SK-N-SH (cell line): ENCODE data around the gene NDUFS8. TPM values are rescaled to one million over a fixed set of nuclear protein-coding genes. Genes with fewer than 3 reads are reported as not detected.

ENCODE experiments used
- CTCF ChIA-PET: fragments of 300-600, 350-600 bp; formaldehyde crosslinking; extraction: SDS; loops from one replicate; lab custom pipeline; 2021; lab: Yijun Ruan, JAX
- POLR2A ChIA-PET: fragments of 350-600 bp; sonication (Branson Sonifier 250); formaldehyde crosslinking; extraction: SDS; loops from one replicate; lab custom pipeline; 2020; ENCODE audit warnings: antibody characterized with exemption, inconsistent platforms; lab: Yijun Ruan, JAX
- DNase-seq: peaks from one replicate; pipeline ENCODE4 v3.0.0; 2012
- H2AFZ ChIP-seq: fragments of 200-600 bp; sonication (generic); 2 replicates; pipeline ENCODE4 v1.8.1; 2016; ENCODE audit warnings: antibody characterized with exemption, mild to moderate bottlenecking, low read depth
- H3F3A ChIP-seq: fragments of 200-600 bp; sonication (generic); replicated peaks from 2 replicates; pipeline ENCODE3; 2016; ENCODE audit warnings: antibody characterized with exemption, mild to moderate bottlenecking; ENCODE audit not compliant: insufficient read depth
- H3K27ac ChIP-seq, 2 experiments: fragments of 200-500 bp in 1 of 2; fragments of 200-600 bp in 1 of 2; sonication (Bioruptor generic) in 1 of 2; sonication (generic), shearing (Covaris generic) in 1 of 2; 2 replicates each; pipeline versions ENCODE4 v1.5.1 to v1.6.1; 2014 to 2016; ENCODE audit warnings: low read depth in 2 of 2, inconsistent platforms in 1 of 2, low read length in 1 of 2, mild to moderate bottlenecking in 1 of 2, mixed read lengths in 1 of 2
- H3K27me3 ChIP-seq: fragments of 200-600 bp; sonication (generic), shearing (Covaris generic); 2 replicates; pipeline ENCODE4 v1.6.1; 2016; ENCODE audit warnings: mixed run types; ENCODE audit not compliant: insufficient read depth
- H3K36me3 ChIP-seq, 2 experiments: fragments of 200-500 bp in 1 of 2; fragments of 200-600 bp in 1 of 2; sonication (Bioruptor generic) in 1 of 2; sonication (generic) in 1 of 2; replicated peaks in 1 of 2; 2 replicates each; pipeline versions ENCODE3 to v1.5.1; 2014 to 2016; ENCODE audit warnings: low read length in 1 of 2, mild to moderate bottlenecking in 1 of 2; ENCODE audit not compliant: insufficient read depth in 2 of 2, control insufficient read depth in 1 of 2
- H3K4me1 ChIP-seq, 2 experiments: fragments of 200-500 bp in 1 of 2; fragments of 200-600 bp in 1 of 2; sonication (Bioruptor generic) in 1 of 2; sonication (generic), shearing (Covaris generic) in 1 of 2; 2 replicates each; pipeline versions ENCODE4 v1.5.1 to v1.6.1; 2014 to 2016; ENCODE audit warnings: low read depth in 1 of 2, low read length in 1 of 2, mixed run types in 1 of 2; ENCODE audit not compliant: insufficient read depth in 2 of 2, control insufficient read depth in 1 of 2
- H3K4me2 ChIP-seq: fragments of 200-600 bp; sonication (generic), shearing (Covaris generic); 2 replicates; pipeline ENCODE4 v1.6.1; 2017; ENCODE audit warnings: mixed run types
- H3K4me3 ChIP-seq, 2 experiments: fragments of 200-500 bp in 1 of 2; fragments of 200-600 bp in 1 of 2; sonication (Bioruptor generic) in 1 of 2; sonication (generic), shearing (Covaris generic) in 1 of 2; 2 replicates each; pipeline versions ENCODE4 v1.5.1 to v1.8.1; 2014 to 2016; ENCODE audit warnings: low read depth in 2 of 2, inconsistent platforms in 1 of 2, low read length in 1 of 2, mild to moderate bottlenecking in 1 of 2, mixed read lengths in 1 of 2, moderate library complexity in 1 of 2
- H3K79me2 ChIP-seq: fragments of 200-600 bp; sonication (generic); 2 replicates; pipeline ENCODE4 v1.8.1; 2017; ENCODE audit warnings: mild to moderate bottlenecking; ENCODE audit not compliant: insufficient read depth
- H3K9ac ChIP-seq: fragments of 200-600 bp; sonication (generic); 2 replicates; pipeline ENCODE4 v1.6.1; 2017; ENCODE audit warnings: mixed run types
- H3K9me2 ChIP-seq: fragments of 200-600 bp; sonication (generic); 2 replicates; pipeline ENCODE4 v1.6.1; 2017; ENCODE audit warnings: mixed run types
- H3K9me3 ChIP-seq: fragments of 200-600 bp; sonication (generic); 2 replicates; pipeline ENCODE4 v1.6.1; 2017; ENCODE audit warnings: mixed run types, mild to moderate bottlenecking, moderate library complexity
- H4K20me1 ChIP-seq: fragments of 200-600 bp; sonication (generic); 2 replicates; pipeline ENCODE4 v1.6.1; 2017; ENCODE audit warnings: mild to moderate bottlenecking, mixed run types; ENCODE audit not compliant: insufficient read depth
- CHD2 ChIP-seq: fragments of 150-350 bp; IDR thresholded peaks from 2 replicates; pipeline ENCODE4 v1.6.1; 2018; ENCODE audit warnings: low read length; ENCODE audit not compliant: partially characterized antibody
- ELF1 ChIP-seq: IDR thresholded peaks from 2 replicates; pipeline ENCODE4 v1.4.0; 2012
- EP300 ChIP-seq, 2 experiments: IDR thresholded peaks; 2 replicates each; pipeline versions ENCODE4 v1.4.0 to v1.6.1; 2012; ENCODE audit warnings: borderline replicate concordance in 1 of 2, low read depth in 1 of 2, low read length in 1 of 2
- EZH2phosphoT487 ChIP-seq: fragments of 200-600 bp; sonication (generic); IDR thresholded peaks from 2 replicates; pipeline ENCODE4 v1.6.1; 2017; ENCODE audit warnings: low read depth, mixed run types, mild to moderate bottlenecking, antibody characterized with exemption, moderate library complexity, borderline replicate concordance
- FOSL2 ChIP-seq: IDR thresholded peaks from 2 replicates; pipeline ENCODE4 v1.4.0; 2012; ENCODE audit warnings: low read depth, mild to moderate bottlenecking, moderate library complexity, borderline replicate concordance
- GATA2 ChIP-seq: sonication (generic); formaldehyde crosslinking; IDR thresholded peaks from 2 replicates; pipeline ENCODE4 v1.5.0; 2020; ENCODE audit warnings: mild to moderate bottlenecking, missing genetic modification reagents
- MXI1 ChIP-seq: IDR thresholded peaks from 2 replicates; pipeline ENCODE4 v1.6.1; 2012; ENCODE audit warnings: mild to moderate bottlenecking, low read depth, low read length, improper control_type of control experiment
- NFIC ChIP-seq: IDR thresholded peaks from 2 replicates; pipeline ENCODE4 v1.4.0; 2012; ENCODE audit warnings: borderline replicate concordance
- NRF1 ChIP-seq: IDR thresholded peaks from 2 replicates; pipeline ENCODE4 v1.6.1; 2012; ENCODE audit warnings: low read depth, mild to moderate bottlenecking, low read length
- RXRA ChIP-seq: IDR thresholded peaks from 2 replicates; pipeline ENCODE4 v1.4.0; 2012; ENCODE audit warnings: low read depth, mild to moderate bottlenecking, borderline replicate concordance
- SIN3A ChIP-seq: IDR thresholded peaks from 2 replicates; pipeline ENCODE4 v1.6.1; 2012; ENCODE audit warnings: low read depth, mild to moderate bottlenecking, low read length, moderate library complexity, borderline replicate concordance
- SMC3 ChIP-seq: IDR thresholded peaks from 2 replicates; pipeline ENCODE4 v1.6.1; 2012; ENCODE audit warnings: low read depth, low read length, improper control_type of control experiment
- TAF1 ChIP-seq: IDR thresholded peaks from 2 replicates; pipeline ENCODE4 v1.6.1; 2012; ENCODE audit warnings: low read depth, mild to moderate bottlenecking, low read length, moderate library complexity, borderline replicate concordance
- WGBS: methylation state at CpG from one replicate; pipeline ENCODE4 v1.1.6; 2017; ENCODE audit warnings: low lambda C conversion rate; 5-methylcytosine and 5-hydroxymethylcytosine counted together
- polyA plus RNA-seq, 3 experiments: library from polyadenylated mRNA; depleted of rRNA; stranded (reverse); fragments of >200 nt; gene quantifications; 2 replicates each; pipeline ENCODE4 v1.2.3, GENCODE V29; 2012
- TF ChIP-seq, protein P1 (sequence below): fragments of 150-350 bp; IDR thresholded peaks from 2 replicates; pipeline ENCODE4 v1.6.1; 2016; ENCODE audit warnings: mild to moderate bottlenecking, low read depth, low read length
- TF ChIP-seq, protein P2 (sequence below): IDR thresholded peaks from 2 replicates; pipeline ENCODE4 v1.6.1; 2012; ENCODE audit warnings: mild to moderate bottlenecking, low read depth, low read length, moderate library complexity
- TF ChIP-seq, protein P3 (sequence below): IDR thresholded peaks from 2 replicates; pipeline ENCODE4; 2012
- TF ChIP-seq, protein P4 (sequence below): IDR thresholded peaks from 2 replicates; pipeline ENCODE4 v1.4.0; 2012; ENCODE audit warnings: low read depth, borderline replicate concordance

NDUFS8 gene
- polyA plus RNA-seq, 1 of the 3 experiments (the other 2 are of a cell fraction), result 123 TPM

DNA sequence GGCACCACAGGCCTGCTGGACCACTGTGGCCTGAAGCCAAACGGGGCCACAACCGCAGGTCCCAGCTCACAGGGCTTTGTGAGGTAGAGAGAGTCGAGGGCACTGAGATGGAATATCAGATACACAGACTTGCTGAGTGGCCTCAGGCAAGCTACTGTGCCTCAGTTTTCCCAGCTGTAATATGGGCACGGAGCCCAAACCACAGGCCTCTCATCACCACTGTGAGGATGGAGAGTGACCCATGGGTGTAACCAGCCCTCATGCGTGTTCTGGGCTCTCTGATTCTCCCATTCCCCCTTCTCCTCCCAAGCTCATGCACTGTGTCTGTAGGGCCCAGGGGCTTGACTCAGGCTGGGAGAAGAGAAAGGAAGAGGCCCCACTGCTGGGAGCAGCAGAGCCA, 30.8 kb upstream of the NDUFS8 start (continued):
- TF ChIP-seq, protein P1, sequence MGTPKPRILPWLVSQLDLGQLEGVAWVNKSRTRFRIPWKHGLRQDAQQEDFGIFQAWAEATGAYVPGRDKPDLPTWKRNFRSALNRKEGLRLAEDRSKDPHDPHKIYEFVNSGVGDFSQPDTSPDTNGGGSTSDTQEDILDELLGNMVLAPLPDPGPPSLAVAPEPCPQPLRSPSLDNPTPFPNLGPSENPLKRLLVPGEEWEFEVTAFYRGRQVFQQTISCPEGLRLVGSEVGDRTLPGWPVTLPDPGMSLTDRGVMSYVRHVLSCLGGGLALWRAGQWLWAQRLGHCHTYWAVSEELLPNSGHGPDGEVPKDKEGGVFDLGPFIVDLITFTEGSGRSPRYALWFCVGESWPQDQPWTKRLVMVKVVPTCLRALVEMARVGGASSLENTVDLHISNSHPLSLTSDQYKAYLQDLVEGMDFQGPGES, result no peak
- TF ChIP-seq SMC3, result no peak
- no peak for TF ChIP-seq TAF1
- no peak for TF ChIP-seq ELF1
- no peak for TF ChIP-seq GATA2
- no peak for TF ChIP-seq NRF1
- TF ChIP-seq NFIC, result no peak
- TF ChIP-seq SIN3A, result no peak

DNA sequence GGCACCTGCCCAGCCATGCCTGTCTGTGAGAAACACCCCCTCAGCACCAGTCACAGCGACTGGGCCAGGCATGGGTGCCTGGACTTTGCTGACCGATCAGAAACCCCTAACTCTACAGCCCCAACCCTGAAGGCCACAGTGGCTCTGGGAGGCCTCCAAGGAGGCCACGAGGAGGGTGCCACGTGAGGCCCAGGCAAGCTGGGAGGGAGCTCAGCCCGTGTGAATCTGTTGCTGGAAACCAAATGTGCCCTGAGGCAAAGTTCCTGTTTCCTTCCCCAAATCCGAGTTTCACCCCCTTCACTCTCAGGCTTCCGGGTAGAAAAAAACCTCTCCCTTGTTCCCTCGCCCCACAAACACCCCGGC, 27.9 kb upstream of the NDUFS8 start:
- CTCF ChIA-PET, result interaction anchor here (0.9 to 2.3 kb wide), 3 partner anchors 9 to 47 kb away, joined by 3 to 12 read pairs (median 4); no protein-coding TSS in a partner anchor
- no peak overlapping the region for H3K27ac ChIP-seq
- H3K9me3 ChIP-seq, result no peaks in the 10 kb centered on the region
- no peak overlapping the region for H2AFZ ChIP-seq
- no peaks in the 10 kb centered on the region for H3K36me3 ChIP-seq
- no peak overlapping the region for H3K9ac ChIP-seq
- no peak for DNase-seq
- H4K20me1 ChIP-seq, result no peaks in the 10 kb centered on the region
- peaks cover 3% of the 10 kb centered on the region for H3F3A ChIP-seq
- WGBS, result 73% methylated on average over 6 of the region's 9 CpGs
- TF ChIP-seq NRF1 (no peak), CHD2 (no peak), RXRA (no peak), EZH2phosphoT487 (no peak), NFIC (no peak), FOSL2 (no peak), EP300 (IDR thresholded peaks at IDR 0.05; ENCODE audit: borderline replicate concordance in 1 of 2, low read depth in 1 of 2, low read length in 1 of 2) (no peak), TAF1 (no peak), MXI1 (no peak), GATA2 (no peak)
- TF ChIP-seq, protein P1, result no peak
- TF ChIP-seq, protein P2, sequence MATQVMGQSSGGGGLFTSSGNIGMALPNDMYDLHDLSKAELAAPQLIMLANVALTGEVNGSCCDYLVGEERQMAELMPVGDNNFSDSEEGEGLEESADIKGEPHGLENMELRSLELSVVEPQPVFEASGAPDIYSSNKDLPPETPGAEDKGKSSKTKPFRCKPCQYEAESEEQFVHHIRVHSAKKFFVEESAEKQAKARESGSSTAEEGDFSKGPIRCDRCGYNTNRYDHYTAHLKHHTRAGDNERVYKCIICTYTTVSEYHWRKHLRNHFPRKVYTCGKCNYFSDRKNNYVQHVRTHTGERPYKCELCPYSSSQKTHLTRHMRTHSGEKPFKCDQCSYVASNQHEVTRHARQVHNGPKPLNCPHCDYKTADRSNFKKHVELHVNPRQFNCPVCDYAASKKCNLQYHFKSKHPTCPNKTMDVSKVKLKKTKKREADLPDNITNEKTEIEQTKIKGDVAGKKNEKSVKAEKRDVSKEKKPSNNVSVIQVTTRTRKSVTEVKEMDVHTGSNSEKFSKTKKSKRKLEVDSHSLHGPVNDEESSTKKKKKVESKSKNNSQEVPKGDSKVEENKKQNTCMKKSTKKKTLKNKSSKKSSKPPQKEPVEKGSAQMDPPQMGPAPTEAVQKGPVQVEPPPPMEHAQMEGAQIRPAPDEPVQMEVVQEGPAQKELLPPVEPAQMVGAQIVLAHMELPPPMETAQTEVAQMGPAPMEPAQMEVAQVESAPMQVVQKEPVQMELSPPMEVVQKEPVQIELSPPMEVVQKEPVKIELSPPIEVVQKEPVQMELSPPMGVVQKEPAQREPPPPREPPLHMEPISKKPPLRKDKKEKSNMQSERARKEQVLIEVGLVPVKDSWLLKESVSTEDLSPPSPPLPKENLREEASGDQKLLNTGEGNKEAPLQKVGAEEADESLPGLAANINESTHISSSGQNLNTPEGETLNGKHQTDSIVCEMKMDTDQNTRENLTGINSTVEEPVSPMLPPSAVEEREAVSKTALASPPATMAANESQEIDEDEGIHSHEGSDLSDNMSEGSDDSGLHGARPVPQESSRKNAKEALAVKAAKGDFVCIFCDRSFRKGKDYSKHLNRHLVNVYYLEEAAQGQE, result no peak
- TF ChIP-seq, protein P3, sequence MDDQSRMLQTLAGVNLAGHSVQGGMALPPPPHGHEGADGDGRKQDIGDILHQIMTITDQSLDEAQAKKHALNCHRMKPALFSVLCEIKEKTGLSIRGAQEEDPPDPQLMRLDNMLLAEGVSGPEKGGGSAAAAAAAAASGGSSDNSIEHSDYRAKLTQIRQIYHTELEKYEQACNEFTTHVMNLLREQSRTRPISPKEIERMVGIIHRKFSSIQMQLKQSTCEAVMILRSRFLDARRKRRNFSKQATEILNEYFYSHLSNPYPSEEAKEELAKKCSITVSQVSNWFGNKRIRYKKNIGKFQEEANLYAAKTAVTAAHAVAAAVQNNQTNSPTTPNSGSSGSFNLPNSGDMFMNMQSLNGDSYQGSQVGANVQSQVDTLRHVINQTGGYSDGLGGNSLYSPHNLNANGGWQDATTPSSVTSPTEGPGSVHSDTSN, result no peak
- TF ChIP-seq, protein P4, sequence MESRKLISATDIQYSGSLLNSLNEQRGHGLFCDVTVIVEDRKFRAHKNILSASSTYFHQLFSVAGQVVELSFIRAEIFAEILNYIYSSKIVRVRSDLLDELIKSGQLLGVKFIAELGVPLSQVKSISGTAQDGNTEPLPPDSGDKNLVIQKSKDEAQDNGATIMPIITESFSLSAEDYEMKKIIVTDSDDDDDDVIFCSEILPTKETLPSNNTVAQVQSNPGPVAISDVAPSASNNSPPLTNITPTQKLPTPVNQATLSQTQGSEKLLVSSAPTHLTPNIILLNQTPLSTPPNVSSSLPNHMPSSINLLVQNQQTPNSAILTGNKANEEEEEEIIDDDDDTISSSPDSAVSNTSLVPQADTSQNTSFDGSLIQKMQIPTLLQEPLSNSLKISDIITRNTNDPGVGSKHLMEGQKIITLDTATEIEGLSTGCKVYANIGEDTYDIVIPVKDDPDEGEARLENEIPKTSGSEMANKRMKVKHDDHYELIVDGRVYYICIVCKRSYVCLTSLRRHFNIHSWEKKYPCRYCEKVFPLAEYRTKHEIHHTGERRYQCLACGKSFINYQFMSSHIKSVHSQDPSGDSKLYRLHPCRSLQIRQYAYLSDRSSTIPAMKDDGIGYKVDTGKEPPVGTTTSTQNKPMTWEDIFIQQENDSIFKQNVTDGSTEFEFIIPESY, result no peak
- H3K9me2 ChIP-seq, result no peaks in the 10 kb centered on the region
- POLR2A ChIA-PET, result no interaction called here
- no peaks in the 10 kb centered on the region for H3K27me3 ChIP-seq
- H3K79me2 ChIP-seq, result no peaks in the 10 kb centered on the region
- peaks cover 0 to 13% of the 10 kb centered on the region in 2 experiments; a peak in 1 of 4 replicates for H3K4me1 ChIP-seq
- no peak overlapping the region for H3K4me3 ChIP-seq
- H3K4me2 ChIP-seq, result no peak overlapping the region
